CD4-positive, alpha-beta T cell treated with Interleukin-6 for 4 hours (primary cell): ENCODE data around the gene ANKRD23.

Experiments
- DNase-seq: peaks from one replicate; pipeline ENCODE4 v3.0.0-alpha.2; 2020; ENCODE audit warnings: mixed read lengths

The ANKRD23 gene

GRCh38 chr2:96792772-96793749, 50.8 kb downstream of the ANKRD23 start:
- no peak for DNase-seq

DNA sequence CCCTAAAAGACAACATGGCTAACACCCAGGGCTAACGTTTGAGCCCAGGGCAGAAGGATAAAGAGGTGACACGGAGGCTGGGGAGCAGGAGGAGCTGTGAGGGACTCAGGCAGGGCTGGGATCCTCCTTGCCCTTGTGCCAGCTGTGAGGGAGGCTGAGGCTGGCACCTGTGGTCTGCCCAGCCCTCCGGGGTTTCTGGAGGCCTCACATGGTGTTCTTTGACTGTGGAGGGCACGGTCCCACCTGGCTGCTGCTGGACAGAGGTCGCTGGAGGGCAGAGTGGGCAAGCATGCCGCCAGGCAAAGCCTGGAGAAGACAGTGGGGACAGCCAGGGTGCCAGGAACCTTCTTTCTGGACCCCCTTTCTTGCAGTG, 54.6 kb downstream of the ANKRD23 start:
- DNase-seq: no peak

DNA sequence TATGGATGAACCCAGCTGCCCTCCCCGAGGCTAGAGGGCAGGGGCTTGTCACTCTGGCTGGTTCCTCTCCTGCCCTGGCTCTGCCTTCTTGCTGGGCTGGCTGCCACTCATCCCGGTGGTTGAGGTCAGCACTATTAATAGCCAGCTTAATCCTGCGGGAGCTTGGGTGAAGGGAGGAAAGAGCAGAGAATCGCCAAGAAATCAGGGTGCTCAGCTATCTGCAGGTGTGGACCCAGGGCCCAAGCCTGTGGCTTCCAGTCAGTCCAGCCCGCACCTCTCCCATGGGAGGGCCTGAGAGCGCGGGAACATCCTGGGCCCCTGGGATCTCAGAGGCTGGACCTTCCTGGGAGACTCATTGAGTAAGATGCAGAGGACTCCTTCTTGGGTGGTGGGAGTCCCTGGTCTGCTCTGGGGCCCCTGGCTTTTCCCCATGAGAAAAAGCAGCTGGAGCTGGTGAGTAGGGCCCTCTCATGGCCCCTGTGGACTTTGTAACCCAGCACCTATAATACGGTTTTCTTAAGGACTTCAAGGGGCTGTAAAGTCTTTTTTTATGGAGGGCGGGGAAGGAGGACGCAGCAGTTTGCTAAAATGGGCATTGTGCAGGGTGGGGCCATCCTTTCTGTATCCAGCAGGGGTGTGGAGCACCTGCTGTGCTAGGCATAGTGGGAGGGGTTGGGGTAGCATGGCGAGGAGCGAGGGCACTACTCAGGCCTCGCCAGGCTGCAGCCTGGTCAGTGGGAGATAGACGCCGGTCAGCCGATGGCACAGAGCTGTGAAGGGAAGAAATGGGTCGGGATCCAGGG, 55.2 kb downstream of the ANKRD23 start:
- no peak for DNase-seq
